ENCODE results near the gene ATF4.
A peak's percentile ranks its signal among the peaks of the same experiment; 100 is the strongest.

The ATF4 gene

GRCh38 chr22:39534591-39535356 is 14.4 kb downstream of the ATF4 start:
- CTCF ChIA-PET: interaction anchor here (0.6 to 1.7 kb wide), 12 partner anchors 8 to 509 kb away, joined by 3 to 11 read pairs (median 4); no protein-coding TSS in a partner anchor
- DNase-seq (ENCODE audit: extremely low spot score): peak; percentile 90
- TF ChIP-seq HDGF (IDR thresholded peaks at IDR 0.05; ENCODE audit: borderline replicate concordance) (peak; percentile 63; the same call in 1 of the 2 replicates), PKNOX1 (IDR thresholded peaks at IDR 0.05) (no peak), FOXM1 (IDR thresholded peaks at IDR 0.05; ENCODE audit: borderline replicate concordance) (no peak), SUZ12 (IDR thresholded peaks at IDR 0.05) (no peak), CTBP1 (IDR thresholded peaks at IDR 0.05; ENCODE audit: borderline replicate concordance) (0 out of 2 replicates have a peak, but pooled peaks have one; percentile 62), ZNF384 (IDR thresholded peaks at IDR 0.05) (no peak), FOXA1 (IDR thresholded peaks at IDR 0.05) (no peak), LEF1 (IDR thresholded peaks at IDR 0.05; ENCODE audit: borderline replicate concordance) (no peak), L3MBTL2 (conservative IDR thresholded peaks at IDR 0.05) (no peak), TARDBP (IDR thresholded peaks at IDR 0.05) (no peak), SP1 (IDR thresholded peaks at IDR 0.05) (no peak), FOXK2 (IDR thresholded peaks at IDR 0.05) (no peak)
- POLR2A ChIA-PET: interaction anchor here (0.6 to 2.0 kb wide), 9 partner anchors 10 to 509 kb away, joined by 3 to 7 read pairs (median 4); partner anchors contain the start of gene ATF4

GRCh38 chr22:39535357-39535725 is 15.0 kb downstream of the ATF4 start:
- no peak for DNase-seq (ENCODE audit: extremely low spot score)
- ChIA-PET CTCF (interaction anchor here (0.6 to 1.7 kb wide), 9 partner anchors 8 to 509 kb away, joined by 3 to 11 read pairs (median 4); no protein-coding TSS in a partner anchor), POLR2A (interaction anchor here (0.6 to 2.0 kb wide), 6 partner anchors 11 to 497 kb away, joined by 3 to 7 read pairs (median 4); partner anchors contain the start of gene ATF4)
- TF ChIP-seq ARNT (IDR thresholded peaks at IDR 0.05) (no peak), FOXK2 (IDR thresholded peaks at IDR 0.05) (no peak), TARDBP (IDR thresholded peaks at IDR 0.05) (no peak), ZNF384 (IDR thresholded peaks at IDR 0.05) (no peak), FOXA1 (IDR thresholded peaks at IDR 0.05) (no peak)

- POLR2A ChIA-PET: interaction anchor here (2.0 kb wide), 1 partner anchor 16 kb away, joined by 7 read pairs; the partner anchor contains the start of gene ATF4
- no peak for TF ChIP-seq HDGF (IDR thresholded peaks at IDR 0.05; ENCODE audit: borderline replicate concordance)
Observed at GRCh38 chr22:39535831-39536449, 15.6 kb downstream of the ATF4 start.

GRCh38 chr22:39536711-39537110 is 16.3 kb downstream of the ATF4 start:
- POLR2A ChIA-PET: interaction anchor here (1.3 kb wide), 1 partner anchor 508 kb away, joined by 7 read pairs; no protein-coding TSS in a partner anchor
- TF ChIP-seq FOXM1 (IDR thresholded peaks at IDR 0.05; ENCODE audit: borderline replicate concordance): no peak
- CTCF ChIA-PET: interaction anchor here (0.8 kb wide), 1 partner anchor 41 kb away, joined by 3 read pairs; no protein-coding TSS in a partner anchor
- no peak for DNase-seq (ENCODE audit: extremely low spot score)

More at GRCh38 chr22:39535831-39536449, 15.6 kb downstream of the ATF4 start:
- CTCF ChIA-PET: interaction anchor here (1.5 to 1.7 kb wide), 2 partner anchors 266 to 501 kb away, joined by 6 read pairs; no protein-coding TSS in a partner anchor
- no peak for DNase-seq (ENCODE audit: extremely low spot score)

- CTCF ChIA-PET: no interaction called here
- POLR2A ChIA-PET: interaction anchor here (1.3 kb wide), 1 partner anchor 36 kb away, joined by 3 read pairs; the partner anchor contains the start of gene MIEF1
- no peak for DNase-seq (ENCODE audit: extremely low spot score)
- no peak for TF ChIP-seq ARNT (IDR thresholded peaks at IDR 0.05)
- TF ChIP-seq SP1 (IDR thresholded peaks at IDR 0.05): no peak
- TF ChIP-seq HDGF (IDR thresholded peaks at IDR 0.05; ENCODE audit: borderline replicate concordance): no peak
- no peak for TF ChIP-seq FOXA1 (IDR thresholded peaks at IDR 0.05)
- no peak for TF ChIP-seq TARDBP (IDR thresholded peaks at IDR 0.05)
- no peak for TF ChIP-seq LEF1 (IDR thresholded peaks at IDR 0.05; ENCODE audit: borderline replicate concordance)
- no peak for TF ChIP-seq FOXM1 (IDR thresholded peaks at IDR 0.05; ENCODE audit: borderline replicate concordance)
- no peak for TF ChIP-seq ZNF384 (IDR thresholded peaks at IDR 0.05)
Observed at GRCh38 chr22:39537975-39538374, 17.6 kb downstream of the ATF4 start.

GRCh38 chr22:39543095-39543494 is 22.7 kb downstream of the ATF4 start:
- no peak for TF ChIP-seq SP1 (IDR thresholded peaks at IDR 0.05)
- no peak for TF ChIP-seq PKNOX1 (IDR thresholded peaks at IDR 0.05)
- no peak for TF ChIP-seq FOXK2 (IDR thresholded peaks at IDR 0.05)
- TF ChIP-seq FOXA1 (IDR thresholded peaks at IDR 0.05): no peak
- TF ChIP-seq L3MBTL2 (conservative IDR thresholded peaks at IDR 0.05): no peak
- TF ChIP-seq NFRKB (IDR thresholded peaks at IDR 0.05): no peak
- no peak for TF ChIP-seq ARNT (IDR thresholded peaks at IDR 0.05)
- no peak for TF ChIP-seq LEF1 (IDR thresholded peaks at IDR 0.05; ENCODE audit: borderline replicate concordance)
- TF ChIP-seq HDGF (IDR thresholded peaks at IDR 0.05; ENCODE audit: borderline replicate concordance): no peak
- TF ChIP-seq TARDBP (IDR thresholded peaks at IDR 0.05): no peak
- no peak for TF ChIP-seq ELF4 (IDR thresholded peaks at IDR 0.05)
- TF ChIP-seq FOXM1 (IDR thresholded peaks at IDR 0.05; ENCODE audit: borderline replicate concordance): no peak
- TF ChIP-seq BHLHE40 (IDR thresholded peaks at IDR 0.05; ENCODE audit: borderline replicate concordance): no peak
- TF ChIP-seq CTBP1 (IDR thresholded peaks at IDR 0.05; ENCODE audit: borderline replicate concordance): no peak
- TF ChIP-seq ZNF384 (IDR thresholded peaks at IDR 0.05): no peak
- TF ChIP-seq SUZ12 (IDR thresholded peaks at IDR 0.05): no peak
- POLR2A ChIA-PET: interaction anchor here (0.7 kb wide), 1 partner anchor 23 kb away, joined by 3 read pairs; the partner anchor contains the start of gene ATF4
- CTCF ChIA-PET: interaction anchor here (0.5 to 1.6 kb wide), 8 partner anchors 8 to 856 kb away, joined by 3 to 8 read pairs (median 4); no protein-coding TSS in a partner anchor
- DNase-seq (ENCODE audit: extremely low spot score): peak; percentile 71
